Activated T-cell treated with anti-CD3 and anti-CD28 coated beads, Interleukin-2, amount 50 U/mL, for 4 hours (primary cell): ENCODE results near the gene TFB2M. TPM values are rescaled to one million over a fixed set of nuclear protein-coding genes. Genes with fewer than 3 reads are reported as not detected.
A peak's percentile ranks its signal among the peaks of the same experiment; 100 is the strongest.
"Not testable (repeated sequence)": the region's sequence is repeated elsewhere in the genome, so short reads cannot be mapped to it uniquely, and the experiment has no call there.

ENCODE experiments used
- ATAC-seq, 2 donors: fragments of 200-7000 bp; cut with Tn5 transposase; one replicate each; pipeline ENCODE4 v1.10.0; 2021
- DNase-seq: peaks from one replicate; pipeline ENCODE4 v3.0.0-alpha.2; 2020
- H3K27me3 Mint-ChIP-seq: one replicate; pipeline ENCODE4 v1.8.0; 2021; ENCODE audit warnings: low read depth, mixed read lengths
- H3K36me3 Mint-ChIP-seq: one replicate; pipeline ENCODE4 v1.8.0; 2022; ENCODE audit warnings: mixed read lengths; ENCODE audit not compliant: insufficient read depth
- H3K4me1 Mint-ChIP-seq: one replicate; pipeline ENCODE4 v1.8.0; 2021; ENCODE audit warnings: low read depth, mixed read lengths
- H3K4me3 Mint-ChIP-seq: one replicate; pipeline ENCODE4 v1.8.0; 2021; ENCODE audit warnings: mild to moderate bottlenecking, moderate library complexity, mixed read lengths
- H3K9me3 Mint-ChIP-seq: one replicate; pipeline ENCODE4 v1.8.0; 2021; ENCODE audit warnings: mixed read lengths
- total RNA-seq, 3 donors: library from RNA; stranded (reverse); gene quantifications; one replicate each; pipeline ENCODE4 v1.2.1, GENCODE V29; 2021

TFB2M gene
- total RNA-seq, 3 donors from 2014 or later, result 41.7 to 45.8 (median 42.8) TPM

DNA sequence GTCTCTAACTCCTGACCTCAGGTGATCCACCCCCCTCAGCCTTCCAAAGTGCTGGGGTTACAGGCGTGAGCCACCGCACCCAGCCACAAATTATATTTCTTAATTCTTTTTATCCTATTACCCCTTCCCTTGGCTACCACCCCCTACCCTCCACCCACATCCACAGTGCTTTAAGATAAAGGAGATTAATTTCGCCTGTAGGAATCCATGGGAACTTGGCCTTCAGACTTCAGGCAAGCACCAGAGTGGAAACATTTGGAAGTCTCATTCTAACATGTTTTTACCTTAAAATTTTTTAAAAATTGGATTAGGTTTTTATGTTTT is 10.6 kb upstream of the TFB2M start:
- Mint-ChIP-seq H3K27me3 (no peaks in the 10 kb centered on the region), H3K4me3 (no peak overlapping the region), H3K36me3 (peaks cover 14% of the 10 kb centered on the region), H3K4me1 (peaks cover 67% of the 10 kb centered on the region), H3K9me3 (no peaks in the 10 kb centered on the region)
- DNase-seq, result no peak
- ATAC-seq, result no peak

- DNase-seq, result no peak
- Mint-ChIP-seq H3K27me3 (no peaks in the 10 kb centered on the region), H3K36me3 (peaks cover 18% of the 10 kb centered on the region), H3K4me3 (peak overlapping the region; percentile 32), H3K4me1 (peaks cover 65% of the 10 kb centered on the region), H3K9me3 (no peaks in the 10 kb centered on the region)
- no peak for ATAC-seq
Measured at GRCh38 chr1:246573491-246573890, 7.4 kb upstream of the TFB2M start.

DNA sequence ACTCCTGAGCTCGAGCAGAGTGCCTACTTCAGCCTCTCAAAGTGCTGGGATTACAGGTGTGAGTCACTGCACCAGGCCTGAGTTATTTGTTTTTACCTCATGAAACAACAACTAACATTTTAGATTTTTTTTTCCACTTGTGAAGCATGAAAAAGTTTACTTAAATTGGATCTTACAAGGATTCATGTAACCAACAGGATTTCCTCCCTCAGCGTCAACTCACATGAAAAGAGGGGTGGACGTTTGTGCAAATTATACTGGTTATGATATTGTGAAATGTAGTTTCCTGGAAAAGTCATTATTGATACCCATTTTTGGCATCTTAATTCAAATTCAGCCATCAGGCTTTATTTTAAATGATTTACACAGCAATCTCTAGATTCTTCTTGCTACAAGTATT is 6.7 kb upstream of the TFB2M start:
- peaks cover 18% of the 10 kb centered on the region for H3K36me3 Mint-ChIP-seq
- H3K4me3 Mint-ChIP-seq, result no peak overlapping the region
- ATAC-seq (no peak), DNase-seq (no peak)
- H3K4me1 Mint-ChIP-seq, result peaks cover 66% of the 10 kb centered on the region
- H3K27me3 Mint-ChIP-seq, result no peaks in the 10 kb centered on the region
- no peaks in the 10 kb centered on the region for H3K9me3 Mint-ChIP-seq

GRCh38 chr1:246571953-246572352 is 5.9 kb upstream of the TFB2M start:
- H3K4me3 Mint-ChIP-seq, result no peak overlapping the region
- H3K27me3 Mint-ChIP-seq, result no peaks in the 10 kb centered on the region
- peaks cover 63% of the 10 kb centered on the region for H3K4me1 Mint-ChIP-seq
- no peak for DNase-seq
- peaks cover 13% of the 10 kb centered on the region for H3K36me3 Mint-ChIP-seq
- no peaks in the 10 kb centered on the region for H3K9me3 Mint-ChIP-seq
- no peak for ATAC-seq

DNA sequence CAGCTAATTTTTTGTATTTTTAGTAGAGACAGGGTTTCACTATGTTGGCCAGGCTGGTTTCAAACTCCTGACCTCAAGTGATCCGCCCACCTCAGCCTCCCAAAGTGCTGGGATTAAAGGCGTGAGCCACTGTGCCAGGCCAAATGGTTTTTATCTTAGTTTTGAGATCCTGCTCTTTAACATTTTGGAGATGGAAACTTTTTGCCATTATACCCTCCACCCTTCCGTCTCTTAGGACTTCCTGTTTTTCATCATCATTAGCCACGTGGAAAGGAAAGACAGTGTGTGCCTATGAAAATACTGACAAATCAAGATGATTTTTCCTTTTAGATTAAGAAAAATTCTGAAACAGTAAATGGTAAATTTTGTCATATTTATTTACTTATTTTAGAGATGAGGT is 5.2 kb upstream of the TFB2M start:
- H3K9me3 Mint-ChIP-seq, H3K27me3 Mint-ChIP-seq, DNase-seq, ATAC-seq: not testable (repeated sequence)
- H3K36me3 Mint-ChIP-seq, result peaks cover 12% of the 10 kb centered on the region
- H3K4me3 Mint-ChIP-seq, result peak overlapping the region; percentile 43
- peaks cover 59% of the 10 kb centered on the region for H3K4me1 Mint-ChIP-seq

DNA sequence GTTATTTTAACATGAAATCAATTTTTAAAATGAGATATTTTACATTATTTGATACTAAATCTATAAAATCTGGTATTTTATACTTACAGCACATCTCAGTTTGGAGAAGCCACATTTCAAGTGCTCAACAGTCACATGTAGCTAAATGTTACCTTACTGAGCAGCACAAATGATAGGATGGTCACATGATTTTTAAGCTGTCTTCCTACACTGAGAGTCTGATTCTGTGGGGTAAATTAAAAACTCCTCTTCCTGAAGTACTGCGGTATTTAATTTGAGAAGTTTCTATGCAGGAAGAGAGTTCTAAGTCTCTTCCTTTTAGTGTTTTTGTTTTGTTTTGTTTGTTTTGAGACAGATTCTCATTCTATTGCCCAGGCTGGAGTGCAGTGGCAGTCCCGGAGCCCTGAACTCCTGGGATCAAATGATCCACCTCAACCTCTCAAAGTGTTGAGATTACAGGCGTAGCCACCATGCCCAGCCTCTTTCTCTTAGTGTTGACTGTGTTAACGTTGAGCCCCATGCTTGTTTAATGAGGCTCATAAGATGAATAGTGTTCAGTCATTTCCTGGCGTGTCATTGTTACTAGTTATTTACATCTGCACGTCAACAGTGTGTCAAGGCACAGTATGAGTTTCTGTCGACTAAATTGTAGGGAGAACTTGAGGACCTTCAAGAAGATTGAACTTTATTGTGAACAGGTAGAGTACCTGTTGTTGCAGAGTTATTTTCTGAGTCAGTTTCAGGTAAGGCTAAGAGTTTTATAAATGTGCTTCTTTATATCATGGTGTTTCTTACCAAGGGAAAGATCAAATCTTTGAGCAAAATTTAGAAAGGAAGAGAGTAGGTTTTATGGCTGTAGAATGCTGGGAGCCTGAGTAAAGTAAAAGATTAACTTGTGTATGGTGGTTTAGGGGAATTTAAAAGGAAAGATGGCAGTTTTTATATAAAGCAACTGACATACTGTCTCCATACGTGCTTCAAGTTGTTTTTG is 3.5 kb upstream of the TFB2M start:
- Mint-ChIP-seq H3K4me1 (peaks cover 59% of the 10 kb centered on the region), H3K9me3 (no peaks in the 10 kb centered on the region), H3K4me3 (peak overlapping the region; percentile 62), H3K36me3 (peaks cover 6% of the 10 kb centered on the region), H3K27me3 (no peaks in the 10 kb centered on the region)
- DNase-seq (no peak), ATAC-seq (peak; percentile 38 to 42)

GRCh38 chr1:246567646-246568235 is 1.7 kb upstream of the TFB2M start:
- peak overlapping the region; percentile 99 for H3K4me3 Mint-ChIP-seq
- H3K9me3 Mint-ChIP-seq, result no peaks in the 10 kb centered on the region
- ATAC-seq, result no peak
- peaks cover 4% of the 10 kb centered on the region for H3K36me3 Mint-ChIP-seq
- DNase-seq, result no peak
- peaks cover 57% of the 10 kb centered on the region for H3K4me1 Mint-ChIP-seq
- no peaks in the 10 kb centered on the region for H3K27me3 Mint-ChIP-seq

DNA sequence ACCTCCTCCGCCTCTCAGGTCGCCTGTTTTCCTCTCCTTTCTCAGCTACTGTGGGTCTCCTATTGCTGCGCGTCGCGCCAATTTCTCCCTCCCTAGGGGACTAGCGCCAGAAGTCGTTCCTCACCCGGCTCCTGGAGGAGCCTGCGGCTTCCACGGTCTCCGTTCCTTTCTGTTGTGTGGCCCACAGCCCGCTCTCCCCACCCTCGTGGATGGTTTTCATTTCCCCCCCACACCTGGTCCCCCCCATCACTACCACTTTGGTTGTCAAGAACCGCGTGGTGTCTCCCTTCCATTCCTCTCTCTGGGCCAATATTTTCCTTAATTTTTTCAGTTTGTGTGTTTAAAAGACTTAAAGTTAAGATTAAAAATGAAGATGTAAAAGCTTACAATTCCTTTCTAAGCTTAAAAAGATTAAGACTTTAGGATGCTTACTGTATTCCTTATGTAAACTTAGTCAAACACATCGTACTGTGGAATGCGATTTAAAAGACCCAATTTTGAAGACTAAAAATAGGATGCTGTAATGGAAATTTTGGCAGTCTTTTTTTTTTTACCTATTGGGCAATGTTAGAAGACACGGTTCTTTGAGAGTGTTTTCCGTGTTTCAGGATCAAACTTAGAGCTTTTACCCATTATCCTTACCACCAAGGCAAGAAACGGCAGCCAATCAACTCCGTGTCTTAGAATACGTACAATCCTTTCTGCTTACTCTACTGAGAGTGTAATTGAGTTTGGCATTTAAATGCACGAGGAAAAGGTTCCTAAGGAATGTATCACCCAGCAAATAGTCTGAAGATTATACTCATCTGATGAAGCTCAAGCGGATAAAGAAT is 968 bp upstream of the TFB2M start:
- DNase-seq (peak; percentile 37), ATAC-seq (peak; percentile 16)
- Mint-ChIP-seq H3K9me3 (no peaks in the 10 kb centered on the region), H3K27me3 (no peaks in the 10 kb centered on the region), H3K4me3 (peak overlapping the region; percentile 99), H3K36me3 (peaks cover 4% of the 10 kb centered on the region), H3K4me1 (peaks cover 54% of the 10 kb centered on the region)

- H3K36me3 Mint-ChIP-seq, result peaks cover 4% of the 10 kb centered on the region
- DNase-seq, result no peak
- peak; percentile 2 to 3 for ATAC-seq
- H3K9me3 Mint-ChIP-seq, result no peaks in the 10 kb centered on the region
- no peaks in the 10 kb centered on the region for H3K27me3 Mint-ChIP-seq
- H3K4me1 Mint-ChIP-seq, result peaks cover 45% of the 10 kb centered on the region
- peak overlapping the region; percentile 99 for H3K4me3 Mint-ChIP-seq
Measured at GRCh38 chr1:246565751-246566127, 322 bp downstream of the TFB2M start.

- peaks cover 42% of the 10 kb centered on the region for H3K4me1 Mint-ChIP-seq
- peaks cover 7% of the 10 kb centered on the region for H3K36me3 Mint-ChIP-seq
- H3K27me3 Mint-ChIP-seq, result no peaks in the 10 kb centered on the region
- DNase-seq (no peak), ATAC-seq (no peak)
- peak overlapping the region; percentile 99 for H3K4me3 Mint-ChIP-seq
- no peaks in the 10 kb centered on the region for H3K9me3 Mint-ChIP-seq
Measured at GRCh38 chr1:246564839-246565750, 966 bp downstream of the TFB2M start.

GRCh38 chr1:246560833-246561232 is 5.2 kb downstream of the TFB2M start:
- not testable (repeated sequence) for H3K4me3 Mint-ChIP-seq, DNase-seq, H3K9me3 Mint-ChIP-seq, H3K27me3 Mint-ChIP-seq, ATAC-seq
- Mint-ChIP-seq H3K4me1 (peaks cover 23% of the 10 kb centered on the region), H3K36me3 (peaks cover 18% of the 10 kb centered on the region)

- Mint-ChIP-seq H3K4me1 (peaks cover 14% of the 10 kb centered on the region), H3K36me3 (peaks cover 27% of the 10 kb centered on the region)
Measured at GRCh38 chr1:246559310-246559709, 6.8 kb downstream of the TFB2M start.

GRCh38 chr1:246558041-246558440 is 8.0 kb downstream of the TFB2M start:
- Mint-ChIP-seq H3K36me3 (peaks cover 34% of the 10 kb centered on the region), H3K27me3 (no peaks in the 10 kb centered on the region), H3K9me3 (no peaks in the 10 kb centered on the region), H3K4me3 (no peak overlapping the region), H3K4me1 (peaks cover 9% of the 10 kb centered on the region)
- ATAC-seq, result no peak
- DNase-seq, result no peak

More at GRCh38 chr1:246559310-246559709, 6.8 kb downstream of the TFB2M start:
- no peaks in the 10 kb centered on the region for H3K27me3 Mint-ChIP-seq
- DNase-seq (no peak), ATAC-seq (no peak)
- H3K4me3 Mint-ChIP-seq, result no peak overlapping the region
- no peaks in the 10 kb centered on the region for H3K9me3 Mint-ChIP-seq
